K562 (cell line): Measurements from ENCODE around the gene MAK. TPM values are rescaled to one million over a fixed set of nuclear protein-coding genes. Genes with fewer than 3 reads are reported as not detected.

Experiments
- HBP1 ChIP-seq: fragments of 450-650 bp; formaldehyde crosslinking; IDR thresholded peaks from 2 replicates; pipeline ENCODE4 v1.4.0; 2022; ENCODE audit warnings: missing genetic modification characterization
- HINFP ChIP-seq: fragments of 450-650 bp; conservative IDR thresholded peaks from 2 replicates; pipeline ENCODE4 v1.6.1; 2016; ENCODE audit warnings: missing genetic modification characterization, low read depth, mild to moderate bottlenecking, control low read depth, missing compliant biosample characterization
- NKRF ChIP-seq: fragments of 450-650 bp; IDR thresholded peaks from 2 replicates; pipeline ENCODE4 v1.6.1; 2016; ENCODE audit warnings: borderline replicate concordance
- RBM14 ChIP-seq: fragments of 200-400 bp; formaldehyde crosslinking; IDR thresholded peaks from 2 replicates; pipeline ENCODE4 v1.6.1; 2018; ENCODE audit warnings: low read depth, mild to moderate bottlenecking, low read length, moderate library complexity, borderline replicate concordance; ENCODE audit not compliant: insufficient read depth
- SAFB2 ChIP-seq: fragments of 200-400 bp; formaldehyde crosslinking; IDR thresholded peaks from 2 replicates; pipeline ENCODE4 v1.6.1; 2018; ENCODE audit warnings: borderline replicate concordance, low read length, low read depth, moderate library complexity; ENCODE audit not compliant: severe bottlenecking
- SMAD3 ChIP-seq: fragments of 450-650 bp; formaldehyde crosslinking; conservative IDR thresholded peaks from 2 replicates; pipeline ENCODE4 v1.4.0; 2020; ENCODE audit warnings: mild to moderate bottlenecking
- SMARCA5 ChIP-seq: fragments of 450-650 bp; IDR thresholded peaks from 2 replicates; pipeline ENCODE4 v1.6.1; 2016
- SMARCC2 ChIP-seq: fragments of 450-650 bp; IDR thresholded peaks from 2 replicates; pipeline ENCODE4 v1.6.1; 2017; ENCODE audit warnings: antibody characterized with exemption, moderate library complexity, mild to moderate bottlenecking, low read depth
- ZNF263 ChIP-seq: sonication (generic); formaldehyde crosslinking; IDR thresholded peaks from 2 replicates; pipeline ENCODE4 v1.8.0; 2022; ENCODE audit warnings: mild to moderate bottlenecking, missing genetic modification reagents, borderline replicate concordance
- ZNF444 ChIP-seq: fragments of 250-450 bp; sonication (Bioruptor Pico); IDR thresholded peaks from 2 replicates; pipeline ENCODE4 v1.4.0; 2020; ENCODE audit warnings: mild to moderate bottlenecking, moderate library complexity
- polyA plus RNA-seq, 8 experiments: library from polyadenylated mRNA; depleted of rRNA in 4 of 8; stranded (reverse) in 5 of 8; unstranded in 3 of 8; fragments of >200 nt; fragmentation: Nextera tagmentation in 2 of 8; fragmentation: Illumina TruSeq in 1 of 8; extraction: Ambion mirVana in 2 of 8; extraction: Trizol in 1 of 8; gene quantifications; 2 replicates each; pipeline versions ENCODE4 v1.2.1 to v1.2.3, GENCODE V29; 2011 to 2014; ENCODE audit warnings: inconsistent platforms in 1 of 8, missing spikeins in 1 of 8
- total RNA-seq, 7 experiments: library from RNA; depleted of rRNA in 6 of 7; stranded (reverse); fragments of >200 nt in 6 of 7; fragmentation: Illumina TruSeq in 2 of 7; extraction: Trizol in 2 of 7; gene quantifications; 2 replicates each; pipeline versions ENCODE4 v1.2.1 to v1.2.3, GENCODE V29; 2011 to 2021; ENCODE audit warnings: low replicate concordance in 1 of 7
- TF ChIP-seq, protein P1 (sequence below): fragments of 250-450 bp; sonication (Bioruptor Pico); IDR thresholded peaks from 2 replicates; pipeline ENCODE4 v1.5.0; 2021; ENCODE audit warnings: mild to moderate bottlenecking, borderline replicate concordance
- TF ChIP-seq, protein P2 (sequence below): fragments of 450-650 bp; IDR thresholded peaks from 2 replicates; pipeline ENCODE4 v1.7.0; 2016; ENCODE audit warnings: borderline replicate concordance
- TF ChIP-seq, protein P3 (sequence below): fragments of 450-650 bp; IDR thresholded peaks from 2 replicates; pipeline ENCODE4 v1.6.1; 2016; ENCODE audit warnings: low read depth, mild to moderate bottlenecking, moderate library complexity
- TF ChIP-seq, protein P4 (sequence below): conservative IDR thresholded peaks from 2 replicates; pipeline ENCODE4 v1.6.1; 2011; ENCODE audit warnings: low read depth, mild to moderate bottlenecking, low read length; ENCODE audit not compliant: control insufficient read depth

Gene MAK
- total and polyA plus RNA-seq, 9 of the 15 experiments (the other 6 are each of a cell fraction or from before 2014, with no cell fraction given): 0.25 to 1.1 (median 0.53) TPM

DNA sequence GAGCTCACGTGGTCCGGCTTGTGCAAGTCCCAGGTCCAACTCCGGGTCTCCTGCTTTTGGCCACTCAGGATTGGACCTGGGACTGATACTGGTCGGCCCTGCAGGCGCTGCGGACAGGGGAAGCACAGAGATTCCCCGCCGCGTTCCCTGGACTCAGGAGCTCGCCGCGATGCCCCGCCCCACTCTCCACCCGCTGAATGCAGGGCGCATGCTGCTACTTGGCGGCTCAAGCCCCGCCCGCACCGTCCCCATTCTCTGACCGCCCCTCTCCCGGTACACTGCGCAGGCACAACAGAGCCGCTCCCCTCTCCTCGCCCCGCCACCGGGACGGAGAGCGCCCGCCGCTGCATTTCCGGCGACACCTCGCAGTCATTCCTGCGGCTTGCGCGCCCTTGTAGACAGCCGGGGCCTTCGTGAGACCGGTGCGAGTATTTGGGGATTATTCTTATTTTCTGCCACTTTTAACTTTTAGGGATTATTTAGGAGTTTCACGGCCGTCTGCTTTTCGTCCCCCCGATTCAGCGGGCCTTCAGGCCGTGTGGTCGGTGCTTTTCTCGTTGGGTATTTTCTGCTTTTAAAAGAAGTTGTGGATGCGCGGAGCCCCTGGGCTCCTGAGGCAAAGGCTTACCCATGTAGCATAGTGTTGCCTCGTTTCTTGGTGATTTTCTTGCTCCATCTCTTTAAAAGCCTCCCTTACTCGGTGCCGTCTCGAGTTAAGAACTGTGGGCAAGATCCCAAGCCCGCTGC lies 115.3 kb downstream of the MAK start, which contains the start of gene TMEM14C (continued):
- TF ChIP-seq, protein P1, sequence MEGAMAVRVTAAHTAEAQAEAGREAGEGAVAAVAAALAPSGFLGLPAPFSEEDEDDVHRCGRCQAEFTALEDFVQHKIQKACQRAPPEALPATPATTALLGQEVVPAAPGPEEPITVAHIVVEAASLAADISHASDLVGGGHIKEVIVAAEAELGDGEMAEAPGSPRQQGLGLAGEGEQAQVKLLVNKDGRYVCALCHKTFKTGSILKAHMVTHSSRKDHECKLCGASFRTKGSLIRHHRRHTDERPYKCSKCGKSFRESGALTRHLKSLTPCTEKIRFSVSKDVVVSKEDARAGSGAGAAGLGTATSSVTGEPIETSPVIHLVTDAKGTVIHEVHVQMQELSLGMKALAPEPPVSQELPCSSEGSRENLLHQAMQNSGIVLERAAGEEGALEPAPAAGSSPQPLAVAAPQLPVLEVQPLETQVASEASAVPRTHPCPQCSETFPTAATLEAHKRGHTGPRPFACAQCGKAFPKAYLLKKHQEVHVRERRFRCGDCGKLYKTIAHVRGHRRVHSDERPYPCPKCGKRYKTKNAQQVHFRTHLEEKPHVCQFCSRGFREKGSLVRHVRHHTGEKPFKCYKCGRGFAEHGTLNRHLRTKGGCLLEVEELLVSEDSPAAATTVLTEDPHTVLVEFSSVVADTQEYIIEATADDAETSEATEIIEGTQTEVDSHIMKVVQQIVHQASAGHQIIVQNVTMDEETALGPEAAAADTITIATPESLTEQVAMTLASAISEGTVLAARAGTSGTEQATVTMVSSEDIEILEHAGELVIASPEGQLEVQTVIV (CRISPR knock-in tag): no peak
- TF ChIP-seq, protein P2, sequence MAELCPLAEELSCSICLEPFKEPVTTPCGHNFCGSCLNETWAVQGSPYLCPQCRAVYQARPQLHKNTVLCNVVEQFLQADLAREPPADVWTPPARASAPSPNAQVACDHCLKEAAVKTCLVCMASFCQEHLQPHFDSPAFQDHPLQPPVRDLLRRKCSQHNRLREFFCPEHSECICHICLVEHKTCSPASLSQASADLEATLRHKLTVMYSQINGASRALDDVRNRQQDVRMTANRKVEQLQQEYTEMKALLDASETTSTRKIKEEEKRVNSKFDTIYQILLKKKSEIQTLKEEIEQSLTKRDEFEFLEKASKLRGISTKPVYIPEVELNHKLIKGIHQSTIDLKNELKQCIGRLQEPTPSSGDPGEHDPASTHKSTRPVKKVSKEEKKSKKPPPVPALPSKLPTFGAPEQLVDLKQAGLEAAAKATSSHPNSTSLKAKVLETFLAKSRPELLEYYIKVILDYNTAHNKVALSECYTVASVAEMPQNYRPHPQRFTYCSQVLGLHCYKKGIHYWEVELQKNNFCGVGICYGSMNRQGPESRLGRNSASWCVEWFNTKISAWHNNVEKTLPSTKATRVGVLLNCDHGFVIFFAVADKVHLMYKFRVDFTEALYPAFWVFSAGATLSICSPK: peak; percentile 79; the same call in 1 of the 2 replicates
- TF ChIP-seq SAFB2 (no peak), HBP1 (CRISPR knock-in tag) (no peak), NKRF (peak; percentile 68), RBM14 (no peak), ZNF444 (CRISPR knock-in tag) (no peak), SMARCC2 (no peak), SMARCA5 (no peak), HINFP (tag) (no peak), SMAD3 (no peak), ZNF263 (CRISPR knock-in tag) (no peak; the same call in 1 of the 2 replicates)
- TF ChIP-seq, protein P3, sequence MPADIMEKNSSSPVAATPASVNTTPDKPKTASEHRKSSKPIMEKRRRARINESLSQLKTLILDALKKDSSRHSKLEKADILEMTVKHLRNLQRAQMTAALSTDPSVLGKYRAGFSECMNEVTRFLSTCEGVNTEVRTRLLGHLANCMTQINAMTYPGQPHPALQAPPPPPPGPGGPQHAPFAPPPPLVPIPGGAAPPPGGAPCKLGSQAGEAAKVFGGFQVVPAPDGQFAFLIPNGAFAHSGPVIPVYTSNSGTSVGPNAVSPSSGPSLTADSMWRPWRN: no peak
- TF ChIP-seq, protein P4, sequence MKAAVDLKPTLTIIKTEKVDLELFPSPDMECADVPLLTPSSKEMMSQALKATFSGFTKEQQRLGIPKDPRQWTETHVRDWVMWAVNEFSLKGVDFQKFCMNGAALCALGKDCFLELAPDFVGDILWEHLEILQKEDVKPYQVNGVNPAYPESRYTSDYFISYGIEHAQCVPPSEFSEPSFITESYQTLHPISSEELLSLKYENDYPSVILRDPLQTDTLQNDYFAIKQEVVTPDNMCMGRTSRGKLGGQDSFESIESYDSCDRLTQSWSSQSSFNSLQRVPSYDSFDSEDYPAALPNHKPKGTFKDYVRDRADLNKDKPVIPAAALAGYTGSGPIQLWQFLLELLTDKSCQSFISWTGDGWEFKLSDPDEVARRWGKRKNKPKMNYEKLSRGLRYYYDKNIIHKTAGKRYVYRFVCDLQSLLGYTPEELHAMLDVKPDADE: 0 out of 2 replicates have a peak, but pooled peaks have one; percentile 58
